ENCODE results near the gene SLC24A3.

The SLC24A3 gene

DNA sequence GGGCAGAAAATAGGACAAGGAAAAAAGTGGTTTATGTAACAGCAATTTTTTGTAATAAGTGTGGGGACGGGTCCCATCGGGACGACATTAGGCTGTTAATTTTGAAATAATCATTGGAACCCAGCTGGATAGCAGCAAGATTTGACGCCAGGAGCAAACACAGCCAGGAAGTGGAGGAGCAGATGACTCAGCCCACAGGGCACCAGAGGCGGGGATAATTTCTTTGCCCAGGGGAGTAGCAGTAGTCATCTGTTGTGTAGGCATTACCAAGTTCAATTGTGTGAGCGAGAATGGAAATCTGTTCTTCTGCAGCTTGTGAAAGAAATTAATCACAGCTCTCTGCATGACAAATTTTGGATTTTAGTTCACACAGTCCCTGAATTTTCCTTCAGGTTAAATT is 523.0 kb downstream of the SLC24A3 start:
- no peaks in the 10 kb centered on the region for H3K27me3 ChIP-seq
- no peaks in the 10 kb centered on the region for H3K4me1 ChIP-seq (ENCODE audit: control insufficient read depth in 1 of 2, insufficient read depth in 1 of 2, low read depth in 1 of 2, low read length in 1 of 2)
- H3K9me3 ChIP-seq: no peaks in the 10 kb centered on the region
- no peak overlapping the region for H3K27ac ChIP-seq
- TF ChIP-seq, protein P1, sequence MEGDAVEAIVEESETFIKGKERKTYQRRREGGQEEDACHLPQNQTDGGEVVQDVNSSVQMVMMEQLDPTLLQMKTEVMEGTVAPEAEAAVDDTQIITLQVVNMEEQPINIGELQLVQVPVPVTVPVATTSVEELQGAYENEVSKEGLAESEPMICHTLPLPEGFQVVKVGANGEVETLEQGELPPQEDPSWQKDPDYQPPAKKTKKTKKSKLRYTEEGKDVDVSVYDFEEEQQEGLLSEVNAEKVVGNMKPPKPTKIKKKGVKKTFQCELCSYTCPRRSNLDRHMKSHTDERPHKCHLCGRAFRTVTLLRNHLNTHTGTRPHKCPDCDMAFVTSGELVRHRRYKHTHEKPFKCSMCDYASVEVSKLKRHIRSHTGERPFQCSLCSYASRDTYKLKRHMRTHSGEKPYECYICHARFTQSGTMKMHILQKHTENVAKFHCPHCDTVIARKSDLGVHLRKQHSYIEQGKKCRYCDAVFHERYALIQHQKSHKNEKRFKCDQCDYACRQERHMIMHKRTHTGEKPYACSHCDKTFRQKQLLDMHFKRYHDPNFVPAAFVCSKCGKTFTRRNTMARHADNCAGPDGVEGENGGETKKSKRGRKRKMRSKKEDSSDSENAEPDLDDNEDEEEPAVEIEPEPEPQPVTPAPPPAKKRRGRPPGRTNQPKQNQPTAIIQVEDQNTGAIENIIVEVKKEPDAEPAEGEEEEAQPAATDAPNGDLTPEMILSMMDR (IDR thresholded peaks at IDR 0.05): no peak
- H3K36me3 ChIP-seq: no peaks in the 10 kb centered on the region
- no peak overlapping the region for H3K4me3 ChIP-seq (ENCODE audit: low read depth in 1 of 2, low read length in 1 of 2)

DNA sequence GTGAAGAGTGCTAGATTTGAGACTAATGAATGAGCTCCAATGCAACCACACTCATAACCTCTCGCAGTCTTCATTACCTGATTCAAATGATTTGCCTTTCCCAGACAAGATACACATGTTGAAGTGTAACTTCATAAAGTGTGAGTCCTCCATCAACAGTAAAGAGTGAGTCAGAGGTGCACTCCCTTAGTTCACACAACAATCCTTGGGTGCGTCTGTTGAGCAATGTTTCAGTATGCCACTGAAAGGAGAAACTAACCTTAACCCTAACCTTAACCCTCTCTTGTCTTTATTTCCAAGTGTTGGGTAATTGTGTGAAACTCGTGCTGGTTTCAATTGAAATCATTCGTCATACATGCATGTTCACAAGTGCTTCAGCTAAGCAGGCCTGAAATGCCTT is 524.6 kb downstream of the SLC24A3 start:
- H3K9me3 ChIP-seq: no peaks in the 10 kb centered on the region
- TF ChIP-seq, protein P1 (IDR thresholded peaks at IDR 0.05): no peak
- no peak overlapping the region for H3K27ac ChIP-seq
- H3K4me1 ChIP-seq (ENCODE audit: control insufficient read depth in 1 of 2, insufficient read depth in 1 of 2, low read depth in 1 of 2, low read length in 1 of 2): no peaks in the 10 kb centered on the region
- H3K4me3 ChIP-seq (ENCODE audit: low read depth in 1 of 2, low read length in 1 of 2): no peak overlapping the region
- no peaks in the 10 kb centered on the region for H3K36me3 ChIP-seq
- H3K27me3 ChIP-seq: no peaks in the 10 kb centered on the region

DNA sequence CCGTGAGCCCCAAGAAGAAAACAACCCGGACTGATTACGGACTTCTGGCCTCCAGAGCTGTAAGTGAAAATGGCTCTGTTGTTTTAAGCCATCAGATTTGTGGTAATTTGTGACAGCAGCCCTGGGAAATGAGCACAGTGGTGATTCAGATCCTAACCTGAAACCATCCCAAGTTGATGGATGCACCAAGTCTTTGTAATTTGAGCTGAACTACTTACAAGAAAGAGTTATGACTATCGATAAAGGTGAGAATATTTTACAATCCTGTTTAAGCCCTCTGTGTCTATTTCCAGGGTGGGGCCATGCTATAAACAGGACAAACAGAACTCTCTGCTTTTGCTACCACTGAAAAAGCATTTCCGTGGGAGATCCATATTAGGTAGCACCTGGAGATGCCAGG is 526.5 kb downstream of the SLC24A3 start:
- no peaks in the 10 kb centered on the region for H3K27me3 ChIP-seq
- no peak overlapping the region for H3K4me3 ChIP-seq (ENCODE audit: low read depth in 1 of 2, low read length in 1 of 2)
- H3K27ac ChIP-seq: no peak overlapping the region
- H3K36me3 ChIP-seq: no peaks in the 10 kb centered on the region
- peaks cover 5 to 6% of the 10 kb centered on the region in 2 experiments for H3K4me1 ChIP-seq (ENCODE audit: control insufficient read depth in 1 of 2, insufficient read depth in 1 of 2, low read depth in 1 of 2, low read length in 1 of 2)
- no peaks in the 10 kb centered on the region for H3K9me3 ChIP-seq
- TF ChIP-seq, protein P1 (IDR thresholded peaks at IDR 0.05): no peak

- Histone ChIP-seq H3K4me3 (ENCODE audit: low read depth in 1 of 2, low read length in 1 of 2) (no peak overlapping the region), H3K4me1 (ENCODE audit: control insufficient read depth in 1 of 2, insufficient read depth in 1 of 2, low read depth in 1 of 2, low read length in 1 of 2) (peaks cover 5 to 6% of the 10 kb centered on the region in 2 experiments), H3K9me3 (no peaks in the 10 kb centered on the region), H3K27me3 (no peaks in the 10 kb centered on the region), H3K36me3 (no peaks in the 10 kb centered on the region), H3K27ac (no peak overlapping the region)
- TF ChIP-seq, protein P1 (IDR thresholded peaks at IDR 0.05): no peak
Observed at GRCh38 chr20:19739351-19739750, 526.9 kb downstream of the SLC24A3 start.

- H3K27me3 ChIP-seq: no peaks in the 10 kb centered on the region
- peaks cover 5 to 6% of the 10 kb centered on the region in 2 experiments for H3K4me1 ChIP-seq (ENCODE audit: control insufficient read depth in 1 of 2, insufficient read depth in 1 of 2, low read depth in 1 of 2, low read length in 1 of 2)
- H3K36me3 ChIP-seq: no peaks in the 10 kb centered on the region
- no peaks in the 10 kb centered on the region for H3K9me3 ChIP-seq
- no peak overlapping the region for H3K27ac ChIP-seq
- no peak overlapping the region for H3K4me3 ChIP-seq (ENCODE audit: low read depth in 1 of 2, low read length in 1 of 2)
- TF ChIP-seq, protein P1 (IDR thresholded peaks at IDR 0.05): no peak
Observed at GRCh38 chr20:19740512-19740911, 528.1 kb downstream of the SLC24A3 start.

GRCh38 chr20:19741924-19742323 is 529.5 kb downstream of the SLC24A3 start:
- H3K4me1 ChIP-seq (ENCODE audit: control insufficient read depth in 1 of 2, insufficient read depth in 1 of 2, low read depth in 1 of 2, low read length in 1 of 2): peaks cover 5 to 6% of the 10 kb centered on the region in 2 experiments
- no peaks in the 10 kb centered on the region for H3K27me3 ChIP-seq
- no peak overlapping the region for H3K4me3 ChIP-seq (ENCODE audit: low read depth in 1 of 2, low read length in 1 of 2)
- no peak overlapping the region for H3K27ac ChIP-seq
- no peaks in the 10 kb centered on the region for H3K36me3 ChIP-seq
- TF ChIP-seq, protein P1 (IDR thresholded peaks at IDR 0.05): no peak
- no peaks in the 10 kb centered on the region for H3K9me3 ChIP-seq
